ENCODE results near the gene PPIL6.

PPIL6 gene

DNA sequence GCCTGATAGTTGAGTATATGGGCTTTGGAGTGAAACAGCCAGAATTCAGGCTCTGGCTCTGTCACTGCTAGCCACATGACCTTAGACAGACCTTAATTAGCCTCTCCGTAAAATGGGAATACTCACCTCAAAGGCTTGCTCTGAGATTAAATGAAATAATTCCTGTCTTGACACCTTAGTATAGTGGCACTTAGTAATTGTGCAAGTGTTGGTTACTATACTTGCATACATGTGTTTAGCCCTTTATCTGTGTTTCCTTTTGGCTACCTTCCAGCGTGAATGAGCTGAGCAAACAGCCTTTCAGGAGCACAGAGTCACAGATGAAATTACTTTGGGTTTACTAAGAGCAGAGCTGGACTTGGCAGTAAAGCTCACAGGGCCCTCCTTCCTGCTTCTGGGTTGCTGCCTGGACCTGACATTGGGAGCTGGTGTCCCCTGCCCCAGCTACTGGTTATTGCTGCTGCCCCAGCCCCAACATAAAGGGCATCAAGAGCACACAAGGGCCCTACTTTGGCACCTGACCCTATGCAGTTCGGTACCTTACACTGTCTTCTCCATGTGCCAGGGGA lies 90.9 kb downstream of the PPIL6 start:
- TF ChIP-seq SNAI2 (CRISPR knock-in tag; IDR thresholded peaks at IDR 0.05) (no peak), ESRRG (CRISPR knock-in tag; IDR thresholded peaks at IDR 0.05) (no peak), ZFP3 (CRISPR knock-in tag; IDR thresholded peaks at IDR 0.05) (no peak), PPARA (CRISPR knock-in tag; IDR thresholded peaks at IDR 0.05; ENCODE audit: borderline replicate concordance) (no peak)
- TF ChIP-seq, protein P1, sequence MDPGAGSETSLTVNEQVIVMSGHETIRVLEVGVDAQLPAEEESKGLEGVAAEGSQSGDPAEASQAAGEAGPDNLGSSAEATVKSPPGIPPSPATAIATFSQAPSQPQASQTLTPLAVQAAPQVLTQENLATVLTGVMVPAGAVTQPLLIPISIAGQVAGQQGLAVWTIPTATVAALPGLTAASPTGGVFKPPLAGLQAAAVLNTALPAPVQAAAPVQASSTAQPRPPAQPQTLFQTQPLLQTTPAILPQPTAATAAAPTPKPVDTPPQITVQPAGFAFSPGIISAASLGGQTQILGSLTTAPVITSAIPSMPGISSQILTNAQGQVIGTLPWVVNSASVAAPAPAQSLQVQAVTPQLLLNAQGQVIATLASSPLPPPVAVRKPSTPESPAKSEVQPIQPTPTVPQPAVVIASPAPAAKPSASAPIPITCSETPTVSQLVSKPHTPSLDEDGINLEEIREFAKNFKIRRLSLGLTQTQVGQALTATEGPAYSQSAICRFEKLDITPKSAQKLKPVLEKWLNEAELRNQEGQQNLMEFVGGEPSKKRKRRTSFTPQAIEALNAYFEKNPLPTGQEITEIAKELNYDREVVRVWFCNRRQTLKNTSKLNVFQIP (CRISPR knock-in tag; IDR thresholded peaks at IDR 0.05; ENCODE audit: borderline replicate concordance, low read depth) = no peak
- peak; percentile 53 for ATAC-seq

DNA sequence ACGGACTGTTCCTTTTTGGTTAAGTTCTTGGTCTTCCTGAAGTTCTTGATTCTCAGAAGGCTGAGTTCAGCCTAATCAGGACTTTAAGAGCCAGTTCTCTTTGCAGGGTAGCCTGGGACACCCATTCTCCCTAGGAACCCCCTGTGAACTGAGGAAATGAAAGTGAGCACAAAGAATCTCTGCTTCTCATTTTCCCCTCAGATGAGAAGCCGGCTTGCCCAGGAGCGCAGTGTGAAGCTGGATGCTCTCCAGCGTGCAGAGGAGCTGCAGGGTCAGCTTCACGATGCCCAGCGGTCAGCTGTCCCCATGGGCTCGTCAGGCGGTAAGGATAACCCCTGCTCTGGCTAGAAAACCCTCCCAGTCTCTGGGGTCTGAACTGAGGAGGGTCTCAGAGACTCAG lies 92.2 kb downstream of the PPIL6 start:
- ATAC-seq = no peak
- TF ChIP-seq BACH2 (CRISPR knock-in tag; IDR thresholded peaks at IDR 0.05; ENCODE audit: borderline replicate concordance) (no peak), ZFP30 (CRISPR knock-in tag; IDR thresholded peaks at IDR 0.05) (no peak), RARB (CRISPR knock-in tag; IDR thresholded peaks at IDR 0.05) (no peak), ISL1 (CRISPR knock-in tag; IDR thresholded peaks at IDR 0.05) (no peak)
- TF ChIP-seq, protein P1 (CRISPR knock-in tag; IDR thresholded peaks at IDR 0.05; ENCODE audit: borderline replicate concordance, low read depth) = no peak
- TF ChIP-seq, protein P2, sequence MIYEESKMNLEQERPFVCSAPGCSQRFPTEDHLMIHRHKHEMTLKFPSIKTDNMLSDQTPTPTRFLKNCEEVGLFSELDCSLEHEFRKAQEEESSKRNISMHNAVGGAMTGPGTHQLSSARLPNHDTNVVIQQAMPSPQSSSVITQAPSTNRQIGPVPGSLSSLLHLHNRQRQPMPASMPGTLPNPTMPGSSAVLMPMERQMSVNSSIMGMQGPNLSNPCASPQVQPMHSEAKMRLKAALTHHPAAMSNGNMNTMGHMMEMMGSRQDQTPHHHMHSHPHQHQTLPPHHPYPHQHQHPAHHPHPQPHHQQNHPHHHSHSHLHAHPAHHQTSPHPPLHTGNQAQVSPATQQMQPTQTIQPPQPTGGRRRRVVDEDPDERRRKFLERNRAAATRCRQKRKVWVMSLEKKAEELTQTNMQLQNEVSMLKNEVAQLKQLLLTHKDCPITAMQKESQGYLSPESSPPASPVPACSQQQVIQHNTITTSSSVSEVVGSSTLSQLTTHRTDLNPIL (CRISPR knock-in tag; IDR thresholded peaks at IDR 0.05; ENCODE audit: low read depth) = no peak

DNA sequence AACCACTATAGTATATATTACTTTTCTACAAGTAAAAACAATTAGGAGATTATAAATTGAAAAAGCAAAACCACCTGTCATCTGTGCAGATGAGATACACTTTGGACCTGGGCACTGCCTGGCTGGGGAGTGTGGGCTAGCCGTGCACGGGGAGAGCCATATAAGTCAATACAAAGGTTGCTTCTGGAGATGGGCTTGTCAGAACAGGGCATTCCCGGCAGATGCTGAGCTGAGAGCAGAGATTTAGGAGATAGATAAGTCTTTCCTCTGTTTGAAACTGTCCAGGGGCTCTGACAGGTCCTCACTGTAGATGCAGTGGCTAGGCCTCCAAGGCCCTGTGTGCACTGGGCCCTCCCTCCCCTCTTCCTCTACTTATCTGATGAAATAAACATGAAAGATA lies 92.6 kb downstream of the PPIL6 start:
- ATAC-seq = peak; percentile 35
- TF ChIP-seq, protein P1 (CRISPR knock-in tag; IDR thresholded peaks at IDR 0.05; ENCODE audit: borderline replicate concordance, low read depth) = no peak
- TF ChIP-seq ARNTL (CRISPR knock-in tag; IDR thresholded peaks at IDR 0.05; ENCODE audit: borderline replicate concordance, low read depth) (no peak), ZNF70 (CRISPR knock-in tag; IDR thresholded peaks at IDR 0.05) (peak; percentile 10; the same call in 1 of the 2 replicates)

DNA sequence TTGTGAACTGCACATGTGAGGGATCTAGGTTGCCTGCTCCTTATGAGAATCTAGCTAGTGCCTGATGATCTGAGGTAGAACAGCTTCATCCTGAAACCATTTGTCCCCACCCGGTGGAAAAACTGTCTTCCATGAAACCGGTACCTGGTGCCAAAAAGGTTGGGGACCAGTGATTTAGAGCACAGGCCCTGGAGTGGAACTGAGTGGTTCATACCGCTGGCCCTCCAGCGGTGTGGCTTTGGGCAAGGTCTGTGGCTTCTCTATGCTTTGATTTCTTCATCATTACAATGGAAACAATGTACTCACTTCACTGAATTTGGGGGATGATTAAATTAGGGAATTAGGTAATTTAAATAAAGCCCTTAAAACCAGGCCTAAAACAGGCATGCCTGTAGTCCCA lies 94.4 kb downstream of the PPIL6 start:
- no peak for ATAC-seq
- TF ChIP-seq, protein P3, sequence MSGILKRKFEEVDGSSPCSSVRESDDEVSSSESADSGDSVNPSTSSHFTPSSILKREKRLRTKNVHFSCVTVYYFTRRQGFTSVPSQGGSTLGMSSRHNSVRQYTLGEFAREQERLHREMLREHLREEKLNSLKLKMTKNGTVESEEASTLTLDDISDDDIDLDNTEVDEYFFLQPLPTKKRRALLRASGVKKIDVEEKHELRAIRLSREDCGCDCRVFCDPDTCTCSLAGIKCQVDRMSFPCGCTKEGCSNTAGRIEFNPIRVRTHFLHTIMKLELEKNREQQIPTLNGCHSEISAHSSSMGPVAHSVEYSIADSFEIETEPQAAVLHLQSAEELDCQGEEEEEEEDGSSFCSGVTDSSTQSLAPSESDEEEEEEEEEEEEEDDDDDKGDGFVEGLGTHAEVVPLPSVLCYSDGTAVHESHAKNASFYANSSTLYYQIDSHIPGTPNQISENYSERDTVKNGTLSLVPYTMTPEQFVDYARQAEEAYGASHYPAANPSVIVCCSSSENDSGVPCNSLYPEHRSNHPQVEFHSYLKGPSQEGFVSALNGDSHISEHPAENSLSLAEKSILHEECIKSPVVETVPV (CRISPR knock-in tag; IDR thresholded peaks at IDR 0.05) = no peak
- TF ChIP-seq ZNF8 (CRISPR knock-in tag; IDR thresholded peaks at IDR 0.05) (no peak), SNAI2 (CRISPR knock-in tag; IDR thresholded peaks at IDR 0.05) (no peak), ESRRG (CRISPR knock-in tag; IDR thresholded peaks at IDR 0.05) (no peak), PPARA (CRISPR knock-in tag; IDR thresholded peaks at IDR 0.05; ENCODE audit: borderline replicate concordance) (no peak), CSDC2 (CRISPR knock-in tag; IDR thresholded peaks at IDR 0.05) (no peak), BACH2 (CRISPR knock-in tag; IDR thresholded peaks at IDR 0.05; ENCODE audit: borderline replicate concordance) (no peak), RARB (CRISPR knock-in tag; IDR thresholded peaks at IDR 0.05) (no peak), OSR1 (CRISPR knock-in tag; IDR thresholded peaks at IDR 0.05) (no peak), TCF4 (CRISPR knock-in tag; IDR thresholded peaks at IDR 0.05; ENCODE audit: borderline replicate concordance) (no peak), ZFP3 (CRISPR knock-in tag; IDR thresholded peaks at IDR 0.05) (no peak), ISL1 (CRISPR knock-in tag; IDR thresholded peaks at IDR 0.05) (no peak), TOX (CRISPR knock-in tag; IDR thresholded peaks at IDR 0.05; ENCODE audit: borderline replicate concordance) (no peak), ZNF565 (CRISPR knock-in tag; conservative IDR thresholded peaks at IDR 0.05; ENCODE audit: low read depth) (no peak), GLIS3 (CRISPR knock-in tag; IDR thresholded peaks at IDR 0.05) (no peak)
- TF ChIP-seq, protein P1 (CRISPR knock-in tag; IDR thresholded peaks at IDR 0.05; ENCODE audit: borderline replicate concordance, low read depth) = no peak
- TF ChIP-seq, protein P4, sequence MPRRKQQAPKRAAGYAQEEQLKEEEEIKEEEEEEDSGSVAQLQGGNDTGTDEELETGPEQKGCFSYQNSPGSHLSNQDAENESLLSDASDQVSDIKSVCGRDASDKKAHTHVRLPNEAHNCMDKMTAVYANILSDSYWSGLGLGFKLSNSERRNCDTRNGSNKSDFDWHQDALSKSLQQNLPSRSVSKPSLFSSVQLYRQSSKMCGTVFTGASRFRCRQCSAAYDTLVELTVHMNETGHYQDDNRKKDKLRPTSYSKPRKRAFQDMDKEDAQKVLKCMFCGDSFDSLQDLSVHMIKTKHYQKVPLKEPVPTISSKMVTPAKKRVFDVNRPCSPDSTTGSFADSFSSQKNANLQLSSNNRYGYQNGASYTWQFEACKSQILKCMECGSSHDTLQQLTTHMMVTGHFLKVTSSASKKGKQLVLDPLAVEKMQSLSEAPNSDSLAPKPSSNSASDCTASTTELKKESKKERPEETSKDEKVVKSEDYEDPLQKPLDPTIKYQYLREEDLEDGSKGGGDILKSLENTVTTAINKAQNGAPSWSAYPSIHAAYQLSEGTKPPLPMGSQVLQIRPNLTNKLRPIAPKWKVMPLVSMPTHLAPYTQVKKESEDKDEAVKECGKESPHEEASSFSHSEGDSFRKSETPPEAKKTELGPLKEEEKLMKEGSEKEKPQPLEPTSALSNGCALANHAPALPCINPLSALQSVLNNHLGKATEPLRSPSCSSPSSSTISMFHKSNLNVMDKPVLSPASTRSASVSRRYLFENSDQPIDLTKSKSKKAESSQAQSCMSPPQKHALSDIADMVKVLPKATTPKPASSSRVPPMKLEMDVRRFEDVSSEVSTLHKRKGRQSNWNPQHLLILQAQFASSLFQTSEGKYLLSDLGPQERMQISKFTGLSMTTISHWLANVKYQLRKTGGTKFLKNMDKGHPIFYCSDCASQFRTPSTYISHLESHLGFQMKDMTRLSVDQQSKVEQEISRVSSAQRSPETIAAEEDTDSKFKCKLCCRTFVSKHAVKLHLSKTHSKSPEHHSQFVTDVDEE (CRISPR knock-in tag; IDR thresholded peaks at IDR 0.05) = no peak
- TF ChIP-seq, protein P2 (CRISPR knock-in tag; IDR thresholded peaks at IDR 0.05; ENCODE audit: low read depth) = no peak
